Measurements from ENCODE around the gene CCDC6.

DNA sequence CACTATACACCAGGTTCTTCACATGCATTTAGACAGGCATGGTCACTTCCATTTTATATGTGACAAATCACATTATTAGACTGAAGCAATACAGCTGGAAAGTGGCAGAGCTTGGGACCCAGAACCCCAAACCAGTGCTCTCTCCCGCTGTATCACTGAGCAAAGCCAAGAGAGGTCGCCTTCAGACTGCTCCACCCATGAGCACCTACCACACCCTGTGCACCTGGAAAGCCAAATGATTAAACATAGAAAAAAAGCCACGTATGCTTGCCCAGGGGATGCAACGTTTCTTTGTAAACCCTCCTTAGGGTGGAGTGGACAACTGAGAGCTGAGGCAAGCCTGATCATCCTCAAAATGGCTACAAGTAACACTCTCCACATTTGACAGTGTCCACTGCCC is 72.5 kb downstream of the CCDC6 start:
- no peak for TF ChIP-seq POLR2A (IDR thresholded peaks at IDR 0.05)
- TF ChIP-seq, protein P1, sequence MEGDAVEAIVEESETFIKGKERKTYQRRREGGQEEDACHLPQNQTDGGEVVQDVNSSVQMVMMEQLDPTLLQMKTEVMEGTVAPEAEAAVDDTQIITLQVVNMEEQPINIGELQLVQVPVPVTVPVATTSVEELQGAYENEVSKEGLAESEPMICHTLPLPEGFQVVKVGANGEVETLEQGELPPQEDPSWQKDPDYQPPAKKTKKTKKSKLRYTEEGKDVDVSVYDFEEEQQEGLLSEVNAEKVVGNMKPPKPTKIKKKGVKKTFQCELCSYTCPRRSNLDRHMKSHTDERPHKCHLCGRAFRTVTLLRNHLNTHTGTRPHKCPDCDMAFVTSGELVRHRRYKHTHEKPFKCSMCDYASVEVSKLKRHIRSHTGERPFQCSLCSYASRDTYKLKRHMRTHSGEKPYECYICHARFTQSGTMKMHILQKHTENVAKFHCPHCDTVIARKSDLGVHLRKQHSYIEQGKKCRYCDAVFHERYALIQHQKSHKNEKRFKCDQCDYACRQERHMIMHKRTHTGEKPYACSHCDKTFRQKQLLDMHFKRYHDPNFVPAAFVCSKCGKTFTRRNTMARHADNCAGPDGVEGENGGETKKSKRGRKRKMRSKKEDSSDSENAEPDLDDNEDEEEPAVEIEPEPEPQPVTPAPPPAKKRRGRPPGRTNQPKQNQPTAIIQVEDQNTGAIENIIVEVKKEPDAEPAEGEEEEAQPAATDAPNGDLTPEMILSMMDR (IDR thresholded peaks at IDR 0.05) = no peak
- TF ChIP-seq EP300 (IDR thresholded peaks at IDR 0.05) = no peak

Data from ovary (tissue), 3 donors.